ENCODE measurements around the gene PTPRR. TPM values are rescaled to one million over a fixed set of nuclear protein-coding genes. Genes with fewer than 3 reads are reported as not detected.

PTPRR gene
- total RNA-seq, 1 experiment from 2014 or later = 0.46 TPM

- ATAC-seq (no peak), DNase-seq (ENCODE audit: low spot score) (no peak)
- TF ChIP-seq, protein P1, sequence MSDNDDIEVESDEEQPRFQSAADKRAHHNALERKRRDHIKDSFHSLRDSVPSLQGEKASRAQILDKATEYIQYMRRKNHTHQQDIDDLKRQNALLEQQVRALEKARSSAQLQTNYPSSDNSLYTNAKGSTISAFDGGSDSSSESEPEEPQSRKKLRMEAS (CRISPR knock-in tag; IDR thresholded peaks at IDR 0.05) = no peak
- TF ChIP-seq, protein P2, sequence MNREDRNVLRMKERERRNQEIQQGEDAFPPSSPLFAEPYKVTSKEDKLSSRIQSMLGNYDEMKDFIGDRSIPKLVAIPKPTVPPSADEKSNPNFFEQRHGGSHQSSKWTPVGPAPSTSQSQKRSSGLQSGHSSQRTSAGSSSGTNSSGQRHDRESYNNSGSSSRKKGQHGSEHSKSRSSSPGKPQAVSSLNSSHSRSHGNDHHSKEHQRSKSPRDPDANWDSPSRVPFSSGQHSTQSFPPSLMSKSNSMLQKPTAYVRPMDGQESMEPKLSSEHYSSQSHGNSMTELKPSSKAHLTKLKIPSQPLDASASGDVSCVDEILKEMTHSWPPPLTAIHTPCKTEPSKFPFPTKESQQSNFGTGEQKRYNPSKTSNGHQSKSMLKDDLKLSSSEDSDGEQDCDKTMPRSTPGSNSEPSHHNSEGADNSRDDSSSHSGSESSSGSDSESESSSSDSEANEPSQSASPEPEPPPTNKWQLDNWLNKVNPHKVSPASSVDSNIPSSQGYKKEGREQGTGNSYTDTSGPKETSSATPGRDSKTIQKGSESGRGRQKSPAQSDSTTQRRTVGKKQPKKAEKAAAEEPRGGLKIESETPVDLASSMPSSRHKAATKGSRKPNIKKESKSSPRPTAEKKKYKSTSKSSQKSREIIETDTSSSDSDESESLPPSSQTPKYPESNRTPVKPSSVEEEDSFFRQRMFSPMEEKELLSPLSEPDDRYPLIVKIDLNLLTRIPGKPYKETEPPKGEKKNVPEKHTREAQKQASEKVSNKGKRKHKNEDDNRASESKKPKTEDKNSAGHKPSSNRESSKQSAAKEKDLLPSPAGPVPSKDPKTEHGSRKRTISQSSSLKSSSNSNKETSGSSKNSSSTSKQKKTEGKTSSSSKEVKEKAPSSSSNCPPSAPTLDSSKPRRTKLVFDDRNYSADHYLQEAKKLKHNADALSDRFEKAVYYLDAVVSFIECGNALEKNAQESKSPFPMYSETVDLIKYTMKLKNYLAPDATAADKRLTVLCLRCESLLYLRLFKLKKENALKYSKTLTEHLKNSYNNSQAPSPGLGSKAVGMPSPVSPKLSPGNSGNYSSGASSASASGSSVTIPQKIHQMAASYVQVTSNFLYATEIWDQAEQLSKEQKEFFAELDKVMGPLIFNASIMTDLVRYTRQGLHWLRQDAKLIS (CRISPR knock-in tag; IDR thresholded peaks at IDR 0.05; ENCODE audit: borderline replicate concordance) = no peak
- TF ChIP-seq ZNF671 (CRISPR knock-in tag; IDR thresholded peaks at IDR 0.05) (no peak), SP1 (CRISPR knock-in tag; conservative IDR thresholded peaks at IDR 0.05) (no peak), HMGA2 (CRISPR knock-in tag; IDR thresholded peaks at IDR 0.05) (no peak), FOXP1 (CRISPR knock-in tag; IDR thresholded peaks at IDR 0.05; ENCODE audit: borderline replicate concordance) (no peak), ATF2 (CRISPR knock-in tag; IDR thresholded peaks at IDR 0.05; ENCODE audit: borderline replicate concordance, low read depth) (no peak), FOXJ3 (CRISPR knock-in tag; IDR thresholded peaks at IDR 0.05; ENCODE audit: borderline replicate concordance) (no peak), ZSCAN18 (CRISPR knock-in tag; IDR thresholded peaks at IDR 0.05) (no peak), NR1H2 (CRISPR knock-in tag; IDR thresholded peaks at IDR 0.05) (no peak), GRHL2 (CRISPR knock-in tag; IDR thresholded peaks at IDR 0.05; ENCODE audit: insufficient replicate concordance, severe bottlenecking) (no peak), CBFB (CRISPR knock-in tag; IDR thresholded peaks at IDR 0.05; ENCODE audit: low read depth) (no peak), NFYB (CRISPR knock-in tag; conservative IDR thresholded peaks at IDR 0.05; ENCODE audit: low read depth) (no peak)
- TF ChIP-seq, protein P3, sequence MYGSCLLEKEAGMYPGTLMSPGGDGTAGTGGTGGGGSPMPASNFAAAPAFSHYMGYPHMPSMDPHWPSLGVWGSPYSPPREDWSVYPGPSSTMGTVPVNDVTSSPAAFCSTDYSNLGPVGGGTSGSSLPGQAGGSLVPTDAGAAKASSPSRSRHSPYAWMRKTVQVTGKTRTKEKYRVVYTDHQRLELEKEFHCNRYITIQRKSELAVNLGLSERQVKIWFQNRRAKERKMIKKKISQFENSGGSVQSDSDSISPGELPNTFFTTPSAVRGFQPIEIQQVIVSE (CRISPR knock-in tag; IDR thresholded peaks at IDR 0.05; ENCODE audit: borderline replicate concordance) = no peak
- TF ChIP-seq, protein P4, sequence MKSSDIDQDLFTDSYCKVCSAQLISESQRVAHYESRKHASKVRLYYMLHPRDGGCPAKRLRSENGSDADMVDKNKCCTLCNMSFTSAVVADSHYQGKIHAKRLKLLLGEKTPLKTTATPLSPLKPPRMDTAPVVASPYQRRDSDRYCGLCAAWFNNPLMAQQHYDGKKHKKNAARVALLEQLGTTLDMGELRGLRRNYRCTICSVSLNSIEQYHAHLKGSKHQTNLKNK (CRISPR knock-in tag; IDR thresholded peaks at IDR 0.05) = no peak
- Mint-ChIP-seq H3K4me3 (no peak overlapping the region), H3K27me3 (ENCODE audit: low read depth) (no peaks in the 10 kb centered on the region), H3K9me3 (0 out of 2 replicates have a peak, but pooled peaks cover 3% of the 10 kb centered on the region), H3K4me1 (peaks cover 18% of the 10 kb centered on the region), H3K27ac (no peak overlapping the region), H3K36me3 (no peaks in the 10 kb centered on the region; the same call in 1 of the 2 replicates)
- POLR2A ChIA-PET = no interaction called here
- CTCF ChIA-PET = no interaction called here
Measured at GRCh38 chr12:70683976-70684375, 236.6 kb downstream of the PTPRR start.

DNA sequence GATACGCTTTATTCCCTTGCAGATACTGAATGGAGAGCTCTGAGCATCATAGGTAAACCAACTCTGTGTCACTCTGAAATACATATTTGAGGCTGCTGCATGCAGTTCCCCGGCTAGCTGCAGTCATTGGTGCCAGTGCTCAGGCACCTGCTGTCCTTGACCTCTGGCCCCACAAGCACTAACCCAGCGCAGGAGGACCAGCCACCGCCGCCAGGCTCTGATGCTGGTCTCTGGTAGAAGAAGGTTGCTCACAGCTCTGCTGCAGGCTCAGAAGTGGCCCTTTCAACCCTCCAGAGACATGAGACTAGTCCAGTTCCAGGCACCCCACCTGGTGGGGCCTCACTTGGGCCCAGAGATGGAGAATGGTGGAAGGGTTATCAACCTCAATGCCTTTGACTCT is 248.8 kb downstream of the PTPRR start:
- H3K27ac Mint-ChIP-seq = no peak overlapping the region
- CTCF ChIA-PET = no interaction called here
- ATAC-seq (no peak), DNase-seq (ENCODE audit: low spot score) (no peak)
- no peak overlapping the region for H3K4me3 Mint-ChIP-seq
- no peaks in the 10 kb centered on the region for H3K4me1 Mint-ChIP-seq
- no peaks in the 10 kb centered on the region for H3K27me3 Mint-ChIP-seq (ENCODE audit: low read depth)
- peaks cover 14% of the 10 kb centered on the region; the same call in 1 of the 2 replicates for H3K9me3 Mint-ChIP-seq
- H3K36me3 Mint-ChIP-seq = 0 out of 2 replicates have a peak, but pooled peaks cover 3% of the 10 kb centered on the region
- POLR2A ChIA-PET = no interaction called here
- TF ChIP-seq, protein P5, sequence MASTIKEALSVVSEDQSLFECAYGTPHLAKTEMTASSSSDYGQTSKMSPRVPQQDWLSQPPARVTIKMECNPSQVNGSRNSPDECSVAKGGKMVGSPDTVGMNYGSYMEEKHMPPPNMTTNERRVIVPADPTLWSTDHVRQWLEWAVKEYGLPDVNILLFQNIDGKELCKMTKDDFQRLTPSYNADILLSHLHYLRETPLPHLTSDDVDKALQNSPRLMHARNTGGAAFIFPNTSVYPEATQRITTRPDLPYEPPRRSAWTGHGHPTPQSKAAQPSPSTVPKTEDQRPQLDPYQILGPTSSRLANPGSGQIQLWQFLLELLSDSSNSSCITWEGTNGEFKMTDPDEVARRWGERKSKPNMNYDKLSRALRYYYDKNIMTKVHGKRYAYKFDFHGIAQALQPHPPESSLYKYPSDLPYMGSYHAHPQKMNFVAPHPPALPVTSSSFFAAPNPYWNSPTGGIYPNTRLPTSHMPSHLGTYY (CRISPR knock-in tag; IDR thresholded peaks at IDR 0.05) = no peak
- TF ChIP-seq PRRX2 (CRISPR knock-in tag; IDR thresholded peaks at IDR 0.05) = no peak
- TF ChIP-seq ZBTB43 (CRISPR knock-in tag; IDR thresholded peaks at IDR 0.05) = no peak
- no peak for TF ChIP-seq USF1 (CRISPR knock-in tag; IDR thresholded peaks at IDR 0.05)

Measured in WTC11 (cell line).